Common myeloid progenitor, CD34-positive (primary cell): ENCODE data around the gene ITGA3.

ENCODE experiments used
- CTCF ChIA-PET: fragments of 350-600 bp; sonication (Branson Sonifier 250); formaldehyde crosslinking; loops from one replicate; lab custom pipeline; 2021; ENCODE audit warnings: antibody characterized with exemption; lab: Charles Lee
- POLR2A ChIA-PET: fragments of 350-600 bp; sonication (Branson Sonifier 250); formaldehyde crosslinking; loops from one replicate; lab custom pipeline; 2021; ENCODE audit warnings: antibody characterized with exemption; lab: Charles Lee
- DNase-seq, 3 donors: peaks; one replicate each; pipeline versions ENCODE4 v3.0.0 to v3.0.0-alpha.2; 2013
- H3K27ac ChIP-seq, 2 experiments: 1 replicate in 1 of 2; 2 replicates in 1 of 2; pipeline ENCODE4 v1.7.0; 2013; ENCODE audit warnings: inconsistent platforms in 2 of 2, low read length in 2 of 2, mild to moderate bottlenecking in 2 of 2, low read depth in 1 of 2, moderate library complexity in 1 of 2; ENCODE audit not compliant: severe bottlenecking in 2 of 2, insufficient read depth in 1 of 2, poor library complexity in 1 of 2
- H3K27me3 ChIP-seq, 5 experiments: replicated peaks in 2 of 5; 1 replicate in 3 of 5; 2 replicates in 2 of 5; pipeline versions ENCODE4 v1.6.1 to v1.7.0; 2013; ENCODE audit warnings: low read length in 4 of 5, mild to moderate bottlenecking in 2 of 5, moderate library complexity in 2 of 5, inconsistent platforms in 1 of 5; ENCODE audit not compliant: insufficient read depth in 5 of 5, control insufficient read depth in 4 of 5
- H3K36me3 ChIP-seq, 4 experiments: 1 replicate in 2 of 4; 2 replicates in 2 of 4; pipeline versions ENCODE4 v1.6.1 to v1.7.0; 2013; ENCODE audit warnings: low read length in 3 of 4, control low read depth in 1 of 4, mild to moderate bottlenecking in 1 of 4; ENCODE audit not compliant: control insufficient read depth in 4 of 4, insufficient read depth in 4 of 4
- H3K4me1 ChIP-seq, 4 experiments: 1 replicate in 3 of 4; 2 replicates in 1 of 4; pipeline versions ENCODE4 v1.6.1 to v1.7.1; 2013; ENCODE audit warnings: low read length in 3 of 4, mild to moderate bottlenecking in 3 of 4, control low read depth in 1 of 4, inconsistent platforms in 1 of 4, moderate library complexity in 1 of 4; ENCODE audit not compliant: control insufficient read depth in 4 of 4, insufficient read depth in 4 of 4; ENCODE audit errors: control extremely low read depth in 1 of 4
- H3K4me3 ChIP-seq, 7 experiments: 1 replicate in 4 of 7; 2 replicates in 3 of 7; pipeline versions ENCODE4 v1.5.1 to v1.7.0; 2013; ENCODE audit warnings: mild to moderate bottlenecking in 7 of 7, low read length in 6 of 7, moderate library complexity in 6 of 7, inconsistent platforms in 2 of 7, low read depth in 2 of 7, control low read depth in 1 of 7; ENCODE audit not compliant: insufficient read depth in 4 of 7, control insufficient read depth in 1 of 7; ENCODE audit errors: extremely low read depth in 1 of 7
- H3K9me3 ChIP-seq, 5 experiments: 1 replicate in 4 of 5; 2 replicates in 1 of 5; pipeline versions ENCODE4 v1.6.1 to v1.7.1; 2013; ENCODE audit warnings: low read length in 4 of 5, mild to moderate bottlenecking in 2 of 5, inconsistent platforms in 1 of 5, low read depth in 1 of 5, moderate library complexity in 1 of 5; ENCODE audit not compliant: control insufficient read depth in 4 of 5, insufficient read depth in 2 of 5; ENCODE audit errors: control extremely low read depth in 1 of 5
- WGBS: methylation state at CpG from one replicate; pipeline ENCODE4 v1.1.5; 2013; ENCODE audit not compliant: insufficient coverage; 5-methylcytosine and 5-hydroxymethylcytosine counted together

The ITGA3 gene

DNA sequence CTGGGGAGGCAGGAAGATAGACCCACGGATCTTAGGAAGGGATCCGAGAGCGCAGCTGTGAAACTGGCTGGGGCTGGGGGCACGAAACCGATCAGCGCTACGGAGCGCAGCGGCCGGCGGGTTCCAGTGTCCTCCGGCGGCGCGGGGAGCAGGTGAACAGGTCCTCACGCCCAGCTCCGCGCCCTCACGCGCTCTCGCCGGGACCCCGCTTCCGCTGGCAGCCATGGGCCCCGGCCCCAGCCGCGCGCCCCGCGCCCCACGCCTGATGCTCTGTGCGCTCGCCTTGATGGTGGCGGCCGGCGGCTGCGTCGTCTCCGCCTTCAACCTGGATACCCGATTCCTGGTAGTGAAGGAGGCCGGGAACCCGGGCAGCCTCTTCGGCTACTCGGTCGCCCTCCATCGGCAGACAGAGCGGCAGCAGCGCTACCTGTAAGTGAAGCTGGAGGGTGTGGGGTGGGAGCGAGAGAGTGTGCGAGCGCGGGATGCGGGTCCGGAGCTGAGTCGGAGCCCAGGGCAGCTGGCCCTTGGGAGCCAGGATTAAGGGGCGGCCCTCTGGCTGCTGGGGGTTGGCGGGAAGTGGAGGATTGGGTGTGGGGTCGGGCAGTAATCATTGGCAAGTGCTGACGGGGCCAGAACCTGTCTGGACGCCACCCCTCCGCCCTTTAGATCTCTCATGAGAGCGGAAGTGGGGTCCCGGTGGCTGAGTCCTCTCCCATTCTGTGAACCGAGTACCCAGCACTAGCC is 479 bp downstream of the ITGA3 start:
- Histone ChIP-seq H3K27ac (no peak overlapping the region), H3K4me1 (peaks cover 0 to 44% (median 26%) of the 10 kb centered on the region in 4 experiments), H3K27me3 (peaks cover 0 to 45% (median 25%) of the 10 kb centered on the region in 5 experiments), H3K36me3 (no peaks in the 10 kb centered on the region), H3K9me3 (no peaks in the 10 kb centered on the region), H3K4me3 (peak overlapping the region; percentile 39 to 78 (median 61))
- 1% methylated on average over 58 of the region's 64 CpGs for WGBS
- peak; percentile 52 to 71 (median 61) for DNase-seq
- ChIA-PET CTCF (interaction anchor here (0.9 to 3.3 kb wide), 13 partner anchors 10 to 196 kb away, joined by 3 to 27 read pairs (median 3); no protein-coding TSS in a partner anchor), POLR2A (interaction anchor here (1.8 kb wide), 1 partner anchor 28 kb away, joined by 5 read pairs; no protein-coding TSS in a partner anchor)

GRCh38 chr17:50056961-50057330 is 1.0 kb downstream of the ITGA3 start:
- Histone ChIP-seq H3K9me3 (no peaks in the 10 kb centered on the region), H3K27me3 (peaks cover 0 to 45% (median 25%) of the 10 kb centered on the region in 5 experiments), H3K4me3 (peak overlapping the region in 5 of 7 experiments; percentile 48 to 78 (median 75)), H3K27ac (no peak overlapping the region), H3K36me3 (no peaks in the 10 kb centered on the region), H3K4me1 (peaks cover 0 to 39% (median 23%) of the 10 kb centered on the region in 4 experiments)
- 56% methylated on average over 15 of the region's 15 CpGs for WGBS
- CTCF ChIA-PET, result interaction anchor here (1.0 to 3.3 kb wide), 10 partner anchors 10 to 197 kb away, joined by 3 to 27 read pairs (median 4); no protein-coding TSS in a partner anchor
- POLR2A ChIA-PET, result interaction anchor here (1.8 kb wide), 1 partner anchor 29 kb away, joined by 5 read pairs; no protein-coding TSS in a partner anchor
- no peak for DNase-seq

- no peak for DNase-seq
- Histone ChIP-seq H3K4me1 (peaks cover 0 to 39% (median 23%) of the 10 kb centered on the region in 4 experiments), H3K27me3 (peaks cover 0 to 45% (median 25%) of the 10 kb centered on the region in 5 experiments), H3K4me3 (no peak overlapping the region), H3K36me3 (no peaks in the 10 kb centered on the region), H3K9me3 (no peaks in the 10 kb centered on the region), H3K27ac (no peak overlapping the region)
- 91% methylated on average over 8 of the region's 9 CpGs for WGBS
- ChIA-PET CTCF (interaction anchor here (0.6 to 3.3 kb wide), 10 partner anchors 19 to 493 kb away, joined by 3 to 27 read pairs (median 6); no protein-coding TSS in a partner anchor), POLR2A (no interaction called here)
These were observed 1.6 kb downstream of the ITGA3 start for GRCh38 chr17:50057521-50057991.

DNA sequence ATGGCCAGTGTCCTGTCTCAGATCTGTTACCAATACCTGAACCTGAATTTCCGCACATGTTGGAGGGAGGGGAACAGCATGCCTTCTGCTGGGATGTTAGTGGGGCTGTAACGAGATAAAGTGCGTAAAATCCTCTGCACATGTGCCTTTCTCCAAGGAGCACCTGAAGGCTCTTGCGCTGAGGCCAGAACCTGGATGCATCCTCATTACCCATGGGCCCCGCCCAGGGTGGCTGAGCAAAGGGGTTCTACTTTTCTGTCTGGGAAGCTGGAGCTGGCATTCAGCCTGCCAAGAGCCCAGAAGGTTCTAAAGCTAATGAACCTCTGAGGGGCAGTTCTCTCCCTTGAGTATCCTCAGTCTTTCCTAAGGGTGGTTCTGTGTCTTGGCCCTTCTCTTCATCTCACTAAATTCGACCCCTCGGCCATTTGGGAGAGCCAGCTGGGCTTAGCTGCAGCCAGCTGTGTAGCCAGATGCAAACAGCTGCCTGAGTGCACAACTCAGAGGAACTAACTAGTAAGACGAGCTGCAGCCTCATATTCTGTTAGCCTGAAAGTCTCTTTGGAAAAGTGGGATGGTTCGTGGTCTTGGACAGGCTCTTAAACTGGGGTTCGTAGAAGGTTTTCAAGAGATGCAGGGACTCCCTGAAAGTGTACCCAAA is 2.5 kb downstream of the ITGA3 start:
- Histone ChIP-seq H3K4me3 (no peak overlapping the region), H3K27me3 (peaks cover 0 to 42% (median 21%) of the 10 kb centered on the region in 5 experiments), H3K36me3 (no peaks in the 10 kb centered on the region), H3K4me1 (peaks cover 0 to 36% (median 22%) of the 10 kb centered on the region in 4 experiments), H3K9me3 (no peaks in the 10 kb centered on the region), H3K27ac (no peak overlapping the region)
- POLR2A ChIA-PET, result no interaction called here
- DNase-seq, result no peak
- CTCF ChIA-PET, result interaction anchor here (0.6 to 2.0 kb wide), 6 partner anchors 20 to 494 kb away, joined by 3 to 6 read pairs (median 4); no protein-coding TSS in a partner anchor
- 94% methylated on average over 10 of the region's 10 CpGs for WGBS

DNA sequence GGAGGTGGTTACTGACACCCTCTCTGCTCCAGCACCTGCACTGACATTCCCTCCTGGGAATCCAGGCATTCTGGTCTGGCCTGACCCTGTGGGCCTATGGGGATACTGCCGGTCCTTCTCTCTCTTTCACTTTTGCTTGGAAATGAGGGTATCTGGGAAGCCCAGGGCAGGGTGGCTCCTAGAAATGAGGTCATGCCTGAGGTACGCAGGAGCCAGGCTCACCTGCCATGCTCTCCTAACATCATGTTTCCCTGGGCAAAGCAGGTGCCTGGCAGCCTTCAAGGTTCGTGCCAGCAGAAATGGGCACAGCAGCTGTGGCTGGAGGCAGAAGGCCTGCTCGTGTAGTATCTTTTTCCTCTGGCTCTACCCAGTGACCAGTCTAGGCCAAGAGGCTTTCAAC is 3.3 kb downstream of the ITGA3 start:
- CTCF ChIA-PET, result interaction anchor here (1.1 to 2.3 kb wide), 3 partner anchors 28 to 56 kb away, joined by 3 to 6 read pairs (median 4); no protein-coding TSS in a partner anchor
- Histone ChIP-seq H3K4me1 (peaks cover 0 to 37% (median 22%) of the 10 kb centered on the region in 4 experiments), H3K27ac (no peak overlapping the region), H3K36me3 (no peaks in the 10 kb centered on the region), H3K9me3 (no peaks in the 10 kb centered on the region), H3K4me3 (no peak overlapping the region), H3K27me3 (peaks cover 0 to 35% (median 20%) of the 10 kb centered on the region in 5 experiments)
- no peak for DNase-seq
- POLR2A ChIA-PET, result no interaction called here
- WGBS, result 94% methylated on average over 4 of the region's 4 CpGs

DNA sequence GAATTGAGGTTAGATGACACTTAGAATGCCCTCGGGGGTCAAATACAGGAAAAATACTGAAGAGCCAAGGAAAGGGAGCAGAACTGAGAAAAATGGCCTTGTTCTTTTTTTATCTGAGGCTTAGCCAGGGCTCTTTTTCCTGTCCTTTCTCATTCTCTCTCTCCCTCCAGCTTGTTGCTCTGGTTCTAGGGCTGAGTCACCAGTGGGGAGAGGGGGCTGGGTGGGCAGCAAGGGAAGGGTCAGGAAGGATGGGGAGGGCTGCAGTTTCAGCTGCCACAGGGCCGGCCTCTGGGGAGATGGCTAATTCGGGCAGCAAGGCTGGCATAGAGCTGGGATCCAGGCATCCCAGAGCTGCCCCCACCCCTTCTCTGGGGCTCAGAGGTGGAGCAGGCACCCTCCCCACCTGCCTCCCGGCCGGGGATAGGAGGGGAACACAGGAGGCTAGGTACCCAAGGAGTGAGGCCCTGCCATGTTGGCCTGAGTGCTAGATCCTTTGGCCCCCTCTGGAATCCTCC is 3.9 kb downstream of the ITGA3 start:
- 90% methylated on average over 5 of the region's 5 CpGs for WGBS
- POLR2A ChIA-PET, result no interaction called here
- Histone ChIP-seq H3K27me3 (peaks cover 0 to 32% (median 20%) of the 10 kb centered on the region in 5 experiments), H3K9me3 (no peaks in the 10 kb centered on the region), H3K4me1 (peaks cover 0 to 43% (median 25%) of the 10 kb centered on the region in 4 experiments), H3K4me3 (no peak overlapping the region), H3K36me3 (no peaks in the 10 kb centered on the region), H3K27ac (no peak overlapping the region)
- DNase-seq, result no peak
- CTCF ChIA-PET, result interaction anchor here (1.6 to 2.3 kb wide), 2 partner anchors 34 to 55 kb away, joined by 3 to 6 read pairs; no protein-coding TSS in a partner anchor
